Loucy (cell line): ENCODE data around the gene CCDC6.

Source experiments
- EZH2phosphoT487 ChIP-seq: fragments of 200-600 bp; IDR thresholded peaks from 2 replicates; pipeline ENCODE4 v1.6.1; 2018; ENCODE audit warnings: antibody characterized with exemption, mild to moderate bottlenecking, moderate library complexity, borderline replicate concordance
- TF ChIP-seq, protein P1 (sequence below): fragments of 200-600 bp; sonication (generic); conservative IDR thresholded peaks from 2 replicates; pipeline ENCODE4 v1.5.1; 2014; ENCODE audit warnings: mild to moderate bottlenecking, antibody characterized with exemption, low read length

DNA sequence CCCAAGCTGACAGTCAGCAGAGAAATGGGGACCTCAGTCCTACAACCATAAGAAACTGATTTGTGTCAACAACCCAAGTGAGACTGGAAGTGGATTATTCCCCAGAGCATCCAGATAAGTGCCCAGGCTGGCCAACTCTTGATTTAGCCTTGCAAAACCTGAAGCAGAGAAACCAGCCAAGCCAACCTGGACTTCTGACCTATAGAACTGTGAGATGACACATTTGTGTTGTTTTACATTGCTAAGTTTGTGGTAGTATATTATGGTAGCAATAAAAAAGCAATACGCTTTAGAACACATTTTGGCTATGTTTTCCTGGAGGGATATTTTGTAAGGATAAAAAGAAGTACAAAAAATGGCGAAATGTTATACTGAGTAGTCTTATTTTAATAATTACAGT lies 19.7 kb upstream of the CCDC6 start:
- TF ChIP-seq, protein P1, sequence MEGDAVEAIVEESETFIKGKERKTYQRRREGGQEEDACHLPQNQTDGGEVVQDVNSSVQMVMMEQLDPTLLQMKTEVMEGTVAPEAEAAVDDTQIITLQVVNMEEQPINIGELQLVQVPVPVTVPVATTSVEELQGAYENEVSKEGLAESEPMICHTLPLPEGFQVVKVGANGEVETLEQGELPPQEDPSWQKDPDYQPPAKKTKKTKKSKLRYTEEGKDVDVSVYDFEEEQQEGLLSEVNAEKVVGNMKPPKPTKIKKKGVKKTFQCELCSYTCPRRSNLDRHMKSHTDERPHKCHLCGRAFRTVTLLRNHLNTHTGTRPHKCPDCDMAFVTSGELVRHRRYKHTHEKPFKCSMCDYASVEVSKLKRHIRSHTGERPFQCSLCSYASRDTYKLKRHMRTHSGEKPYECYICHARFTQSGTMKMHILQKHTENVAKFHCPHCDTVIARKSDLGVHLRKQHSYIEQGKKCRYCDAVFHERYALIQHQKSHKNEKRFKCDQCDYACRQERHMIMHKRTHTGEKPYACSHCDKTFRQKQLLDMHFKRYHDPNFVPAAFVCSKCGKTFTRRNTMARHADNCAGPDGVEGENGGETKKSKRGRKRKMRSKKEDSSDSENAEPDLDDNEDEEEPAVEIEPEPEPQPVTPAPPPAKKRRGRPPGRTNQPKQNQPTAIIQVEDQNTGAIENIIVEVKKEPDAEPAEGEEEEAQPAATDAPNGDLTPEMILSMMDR: no peak
- no peak for TF ChIP-seq EZH2phosphoT487
